HG03064 (cell line): ENCODE data around the gene ST6GALNAC4.
A peak's percentile ranks its signal among the peaks of the same experiment; 100 is the strongest.

Experiments used
- ATAC-seq: cut with Tn5 transposase; IDR thresholded peaks from one replicate; pipeline ENCODE4 v1.9.1; 2021; ENCODE audit warnings: low read depth; ENCODE audit not compliant: unreplicated experiment

Gene ST6GALNAC4, protein sequence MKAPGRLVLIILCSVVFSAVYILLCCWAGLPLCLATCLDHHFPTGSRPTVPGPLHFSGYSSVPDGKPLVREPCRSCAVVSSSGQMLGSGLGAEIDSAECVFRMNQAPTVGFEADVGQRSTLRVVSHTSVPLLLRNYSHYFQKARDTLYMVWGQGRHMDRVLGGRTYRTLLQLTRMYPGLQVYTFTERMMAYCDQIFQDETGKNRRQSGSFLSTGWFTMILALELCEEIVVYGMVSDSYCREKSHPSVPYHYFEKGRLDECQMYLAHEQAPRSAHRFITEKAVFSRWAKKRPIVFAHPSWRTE

DNA sequence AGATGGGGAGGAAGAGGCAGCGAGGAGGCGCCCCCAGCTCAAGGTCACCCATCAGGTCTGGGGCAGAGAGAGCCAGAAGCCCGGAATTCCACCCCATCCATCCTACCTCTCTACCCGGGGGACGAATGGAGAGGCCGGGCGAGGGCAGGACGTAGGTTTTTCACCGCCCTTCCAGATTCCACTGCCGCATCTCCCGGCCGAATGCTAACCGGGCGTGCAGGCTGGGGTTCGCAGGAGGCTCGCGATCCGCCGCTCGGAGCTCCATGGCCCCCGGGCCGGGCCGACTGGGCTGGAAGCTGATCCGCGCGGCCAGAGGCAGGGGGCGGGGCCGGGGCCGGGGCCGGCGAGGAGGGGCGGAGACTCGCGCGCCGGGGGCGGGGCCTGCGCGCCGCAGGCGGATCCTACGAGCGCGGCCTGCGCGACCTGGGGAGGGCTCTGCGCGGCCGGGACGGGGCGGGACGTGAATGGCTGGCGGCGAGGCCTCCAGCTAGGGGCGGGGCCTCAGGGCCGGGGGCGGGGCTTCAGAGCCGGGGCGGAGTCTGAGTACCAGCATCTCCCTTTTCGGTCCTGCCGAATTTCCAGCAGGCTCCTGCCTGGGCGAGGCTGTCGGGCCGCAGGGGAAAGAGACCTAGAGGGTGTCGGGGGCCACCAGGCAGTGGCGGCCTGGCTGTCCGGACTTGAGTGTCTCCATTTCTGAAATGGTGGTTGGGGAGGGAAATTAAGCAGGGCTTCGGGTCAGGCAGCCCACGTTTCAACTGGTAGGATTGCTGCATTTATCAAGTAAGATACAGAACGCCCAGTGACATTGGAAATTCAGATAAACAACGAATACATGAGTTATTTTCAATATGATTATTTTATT is at the start of gene ST6GALNAC4:
ST6GALNAC4 (minus strand) TSS at position 322 of the 862 bp plus-strand sequence. CDS start 622 bp downstream, outside the sequence.
- peak; percentile 68 for ATAC-seq

DNA sequence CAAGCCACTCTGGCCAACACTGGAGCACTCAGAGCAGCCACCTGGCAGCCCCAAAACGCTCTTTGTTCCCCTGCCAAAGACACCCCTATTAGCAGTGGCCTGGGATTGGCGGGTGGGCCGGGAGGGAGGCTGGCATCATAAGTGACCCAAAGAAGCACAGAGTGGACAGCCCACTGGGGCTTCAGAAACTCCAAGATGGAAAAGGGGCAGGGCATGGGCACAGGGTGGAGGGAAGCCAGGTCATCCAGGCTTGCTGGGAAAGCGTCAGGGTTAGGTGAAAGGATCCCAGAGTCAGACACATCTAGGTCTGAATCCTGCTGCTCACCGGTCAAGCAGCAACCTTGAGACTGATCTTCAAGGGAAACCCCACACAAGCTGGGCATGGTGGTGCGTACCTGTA is 49.1 kb upstream of the ST6GALNAC4 start:
- no peak for ATAC-seq

DNA sequence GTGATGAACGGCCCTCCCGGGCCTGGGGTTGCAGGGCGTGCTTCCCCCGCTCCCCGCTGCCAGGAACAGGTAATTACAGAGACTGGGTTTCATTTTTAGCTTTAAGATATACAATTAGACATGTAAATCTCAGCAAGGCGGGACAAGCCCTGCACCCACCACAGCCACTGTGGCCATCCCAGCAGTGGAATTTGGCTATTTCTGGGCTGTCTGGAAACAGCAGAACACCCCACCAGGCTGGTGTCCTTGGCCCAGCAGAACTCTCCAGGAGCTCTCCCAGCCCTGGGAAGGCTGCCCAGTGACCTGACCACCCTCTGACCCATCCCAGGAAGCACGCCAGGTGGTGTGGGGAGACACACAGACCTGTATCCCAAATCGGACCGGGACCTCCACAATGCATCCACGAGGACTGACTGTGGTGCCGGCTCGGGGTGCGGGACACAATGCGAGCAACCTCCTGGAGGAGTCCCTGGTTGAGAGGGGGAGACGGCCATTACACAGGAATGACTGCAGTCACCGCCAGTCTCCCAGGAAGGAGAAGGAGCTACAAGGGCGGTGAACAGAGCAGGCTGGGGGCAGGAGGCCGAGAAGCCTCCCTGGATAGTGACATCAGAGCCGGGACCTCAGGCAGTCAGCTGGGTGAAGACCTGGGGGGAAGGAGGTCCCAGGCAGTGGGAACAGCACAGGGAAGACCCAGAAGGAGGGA is 46.7 kb upstream of the ST6GALNAC4 start:
- no peak for ATAC-seq

DNA sequence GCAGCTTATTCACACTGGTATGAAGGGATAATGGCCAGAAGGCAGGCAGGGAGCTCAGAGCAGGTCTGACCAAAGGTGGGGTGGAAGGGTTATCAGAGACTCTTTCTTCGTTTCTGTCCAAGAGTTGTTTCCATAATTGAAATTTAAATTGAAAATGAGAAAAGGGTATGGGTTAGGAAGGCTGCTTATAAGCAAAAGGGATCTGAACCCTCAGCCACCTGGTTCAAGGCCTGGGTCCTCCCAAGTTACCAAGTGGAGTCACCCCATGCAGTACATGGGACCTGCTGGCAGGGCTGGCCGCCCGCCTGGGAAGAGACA is 46.2 kb upstream of the ST6GALNAC4 start:
- no peak for ATAC-seq

DNA sequence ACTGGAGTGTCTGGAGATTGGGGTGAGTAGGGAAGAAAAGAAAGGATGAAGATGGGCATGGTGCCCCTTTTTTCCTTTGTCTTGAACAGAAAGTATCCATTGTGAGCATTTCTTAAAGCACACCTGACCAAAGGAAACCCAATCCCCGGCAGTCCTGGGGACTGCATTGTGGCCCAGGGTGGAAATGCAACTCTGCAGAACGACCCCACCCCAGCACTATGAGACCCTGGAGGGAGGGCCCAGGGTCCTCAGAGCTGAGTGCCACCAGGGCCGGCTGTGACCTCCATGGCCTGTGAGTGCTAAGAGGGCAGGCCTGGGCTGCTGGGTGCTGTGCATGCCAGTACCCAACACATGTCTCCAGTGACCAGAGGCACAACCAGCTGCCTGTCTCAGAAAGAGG is 45.4 kb upstream of the ST6GALNAC4 start:
- ATAC-seq = no peak

DNA sequence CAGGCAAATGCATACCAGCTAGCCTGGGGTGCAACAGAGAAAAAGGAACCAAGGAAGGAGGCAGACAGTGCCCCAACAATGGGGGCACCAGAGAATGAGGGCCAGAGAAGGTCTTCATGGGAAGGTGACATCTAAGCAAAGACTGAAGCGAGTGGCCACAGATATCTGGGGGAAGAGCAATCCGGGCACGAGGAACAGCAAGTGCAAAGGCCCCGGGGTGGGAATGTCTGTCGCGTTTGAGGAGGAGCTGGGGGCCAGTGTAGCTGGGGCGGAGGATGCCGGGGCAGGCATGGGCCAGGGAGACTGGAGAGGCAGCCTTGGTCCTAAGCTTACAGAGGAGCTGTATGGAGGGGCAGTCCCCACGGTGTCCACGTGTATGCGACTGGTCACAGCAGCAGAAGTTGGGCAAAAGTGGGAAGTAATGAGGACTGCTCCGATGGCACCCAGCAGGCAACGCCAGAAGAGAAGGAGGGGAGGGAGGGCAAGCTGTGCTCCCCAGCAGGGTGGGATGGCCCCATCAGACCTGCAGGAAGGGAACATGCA is 44.8 kb upstream of the ST6GALNAC4 start:
- no peak for ATAC-seq

DNA sequence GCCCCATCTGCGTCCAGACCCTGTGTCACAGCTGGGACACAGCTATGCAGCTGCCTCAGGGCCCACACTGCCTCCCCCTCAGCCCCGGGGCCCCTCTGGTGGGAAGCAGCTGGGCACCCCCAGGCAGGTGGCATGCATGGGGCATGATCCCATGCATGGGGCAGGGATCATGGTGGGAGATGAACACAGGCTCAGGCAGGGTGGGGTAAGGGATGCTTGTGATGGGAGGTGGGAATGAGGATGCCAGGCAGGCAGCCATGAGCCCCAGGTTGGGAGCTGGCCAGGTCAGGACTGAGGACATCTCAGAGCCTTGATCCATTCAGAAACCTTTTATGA is 44.3 kb upstream of the ST6GALNAC4 start:
- no peak for ATAC-seq

DNA sequence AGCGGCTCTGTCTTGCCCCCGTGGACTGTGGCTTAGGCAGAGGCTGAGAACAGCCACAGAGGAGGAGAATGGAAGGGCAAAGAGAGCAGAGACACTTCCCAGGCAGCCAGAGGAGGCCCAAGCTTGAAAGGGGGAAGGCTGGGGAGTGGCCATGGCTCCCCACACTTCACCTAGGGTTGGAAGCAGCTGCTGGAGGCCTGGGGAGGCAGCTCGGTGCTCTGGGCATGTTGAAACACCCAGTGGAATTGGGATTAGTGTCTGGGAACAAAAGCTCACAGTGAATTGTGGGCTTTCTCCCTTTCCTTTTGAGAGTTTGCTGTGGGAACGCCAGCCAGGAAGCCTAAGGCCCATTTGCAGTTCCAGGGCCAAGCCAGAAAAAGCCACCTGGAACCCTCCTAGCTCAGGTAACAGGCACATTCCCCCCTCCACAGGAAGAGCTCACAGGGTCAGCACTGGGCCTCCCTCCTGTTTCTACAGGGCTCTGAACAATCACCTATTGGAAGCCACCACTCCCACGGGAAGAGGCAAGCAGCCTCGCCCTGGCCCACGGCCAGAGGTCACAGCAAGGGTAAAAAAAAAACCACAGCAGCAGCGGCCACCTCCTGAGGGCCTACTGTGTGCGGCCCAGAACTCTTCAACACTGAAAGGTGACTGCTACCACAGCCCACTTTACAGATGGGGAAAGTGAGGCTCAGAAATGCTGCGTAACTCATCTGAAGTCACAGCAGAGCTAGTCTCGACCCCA is 43.7 kb upstream of the ST6GALNAC4 start:
- ATAC-seq = no peak

DNA sequence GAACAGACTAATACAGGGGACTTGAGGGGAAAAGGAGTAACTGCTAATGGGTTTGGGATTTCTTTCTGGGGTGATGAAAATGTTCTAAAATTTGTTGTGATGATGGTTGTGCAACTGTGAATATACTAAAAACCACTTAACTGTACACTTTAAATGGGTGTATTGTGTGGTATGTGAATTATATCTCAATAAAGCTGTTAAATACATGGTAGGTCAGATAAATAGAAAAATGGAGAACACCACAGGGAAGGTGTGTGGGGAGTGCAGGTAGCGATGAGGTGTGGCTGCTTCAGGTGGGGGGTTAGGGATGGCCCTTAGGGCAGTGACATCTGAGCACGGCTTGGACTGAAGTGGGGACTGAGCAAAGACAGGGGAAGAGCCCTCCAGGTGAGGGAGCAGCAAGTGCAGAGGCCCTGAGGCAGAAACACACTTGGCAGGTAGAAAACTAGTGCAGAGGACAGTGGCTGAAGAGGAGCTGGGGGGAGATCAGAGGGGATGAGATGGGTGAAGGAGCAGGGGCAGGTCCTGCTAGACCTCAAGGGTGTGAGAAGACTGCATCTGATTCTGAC is 43.1 kb upstream of the ST6GALNAC4 start:
- no peak for ATAC-seq

DNA sequence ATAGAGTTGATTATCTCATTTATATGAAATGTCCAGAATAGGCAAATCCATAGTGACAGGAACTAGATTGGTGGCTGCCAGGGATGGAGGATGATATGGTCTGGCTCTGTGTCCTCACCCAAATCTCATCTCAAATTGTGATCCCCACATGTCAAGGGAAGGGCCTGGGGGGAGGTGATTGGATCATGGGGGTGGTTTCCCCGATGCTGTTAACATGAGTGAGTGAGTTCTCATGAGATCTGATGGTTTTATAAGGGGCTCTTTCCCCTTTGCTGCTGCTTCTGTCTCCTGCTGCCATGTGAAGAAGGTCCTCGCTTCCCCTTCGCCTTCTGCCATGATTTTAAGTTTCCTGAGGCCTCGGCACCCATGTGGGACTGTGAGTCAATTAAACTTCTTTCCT is 42.6 kb upstream of the ST6GALNAC4 start:
- ATAC-seq = no peak

DNA sequence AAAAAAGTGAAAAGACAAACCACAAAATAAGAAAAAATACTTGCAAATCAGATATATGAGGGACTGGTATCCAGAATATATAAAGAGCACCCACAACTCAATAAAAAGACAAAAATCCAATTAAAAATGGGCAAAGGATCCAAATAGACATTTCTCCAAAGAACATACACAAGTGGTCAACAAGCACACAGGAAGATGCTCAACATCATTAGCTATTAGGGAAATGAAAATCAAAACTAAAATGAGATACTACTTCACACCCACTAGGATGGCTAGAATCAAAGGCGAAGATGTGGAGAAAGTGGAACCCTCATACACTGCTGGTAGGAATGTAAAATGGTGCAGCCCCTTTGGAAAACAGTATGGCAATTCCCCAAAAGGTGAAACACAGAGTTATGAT is 41.9 kb upstream of the ST6GALNAC4 start:
- ATAC-seq = no peak

DNA sequence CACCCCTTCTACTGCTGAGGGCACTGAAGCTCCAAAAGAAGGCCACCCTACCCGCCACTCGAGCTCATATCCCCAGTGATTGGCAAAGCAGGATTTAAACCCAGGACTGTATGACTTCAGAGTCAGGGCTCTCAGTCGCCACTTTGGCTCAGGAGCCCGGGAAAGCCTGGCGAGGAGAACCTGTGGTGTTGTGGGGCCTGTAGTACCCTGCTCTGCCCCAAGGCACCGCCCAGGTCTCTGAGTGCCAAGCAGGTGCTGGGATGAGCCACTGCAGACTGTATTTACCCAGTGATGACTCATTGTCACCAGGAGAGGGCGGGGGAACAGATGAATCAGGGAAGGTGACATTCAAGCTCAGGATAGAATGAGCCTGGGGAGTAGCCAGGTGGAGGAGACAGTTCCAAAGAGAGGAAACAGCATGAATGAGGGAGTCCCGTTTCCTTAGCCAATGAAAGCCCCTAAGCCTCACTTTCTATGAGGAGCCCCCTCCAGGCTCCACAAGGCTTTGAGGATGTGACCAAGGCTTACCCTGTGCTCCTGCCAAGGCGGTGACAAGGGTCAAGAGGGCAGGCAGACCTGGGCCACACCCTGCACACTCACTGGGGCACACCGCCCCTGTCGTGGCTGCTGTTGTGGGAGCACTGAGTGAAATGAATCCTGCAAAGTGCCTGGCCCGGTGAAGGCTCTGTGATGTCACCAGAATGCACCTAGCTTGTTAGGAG is 38.6 kb upstream of the ST6GALNAC4 start:
- no peak for ATAC-seq

DNA sequence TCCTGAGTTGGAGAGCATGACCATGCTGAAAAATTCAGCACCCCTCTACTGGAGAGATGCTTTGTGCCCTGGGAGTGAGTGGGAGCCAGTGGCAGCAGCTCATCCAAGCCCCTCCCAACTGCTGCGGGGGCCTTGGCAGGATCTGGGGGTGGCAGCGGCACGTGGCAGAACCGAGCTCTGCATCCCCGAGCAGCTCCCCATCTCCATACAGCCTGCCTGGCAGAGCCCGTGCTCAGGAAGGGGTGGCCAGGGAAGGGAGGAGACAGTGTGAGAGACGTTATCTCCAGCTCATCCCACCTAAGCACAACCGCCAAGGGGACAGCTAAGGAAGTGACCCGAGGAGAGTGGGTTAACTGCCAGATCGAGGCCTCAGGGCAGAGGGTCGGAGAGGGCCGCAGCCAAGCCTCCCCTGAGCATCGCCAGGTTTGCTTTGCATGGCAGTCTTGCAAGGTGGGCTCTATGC is 38.0 kb upstream of the ST6GALNAC4 start:
- no peak for ATAC-seq

DNA sequence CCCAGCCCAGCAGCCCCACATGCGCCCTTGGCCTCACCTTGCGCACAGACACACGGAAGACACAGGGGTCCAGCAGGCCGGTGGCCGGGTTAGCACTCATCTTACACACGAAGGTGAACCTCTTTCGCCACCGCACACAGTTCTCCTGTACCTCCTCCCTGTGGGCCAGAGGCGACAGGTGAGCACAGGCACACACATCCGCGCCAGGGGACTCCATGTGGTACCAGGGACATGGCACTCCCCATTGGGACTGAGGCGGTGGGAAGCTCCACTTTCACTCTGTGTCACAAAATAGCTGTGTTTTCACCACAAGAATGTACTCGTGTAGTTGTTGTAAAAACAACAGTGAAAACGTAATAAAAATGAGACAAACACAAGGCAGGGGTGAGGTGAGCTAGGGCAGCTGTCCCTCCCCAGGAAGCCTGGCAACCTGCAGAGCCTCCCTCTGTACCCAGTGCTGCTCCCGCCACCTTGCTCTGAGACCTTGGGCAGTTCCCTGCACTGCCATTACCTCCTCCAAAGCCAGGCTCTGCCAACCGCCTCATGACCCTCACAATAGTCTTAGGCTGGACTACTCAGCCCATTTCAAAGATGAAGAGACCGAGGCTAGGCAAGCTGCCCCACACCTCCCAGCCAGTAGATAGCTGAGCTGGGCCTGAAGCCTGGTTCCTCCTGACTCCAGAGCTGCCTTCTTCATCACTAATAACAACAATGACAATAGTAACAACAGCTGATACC is 37.1 kb upstream of the ST6GALNAC4 start:
- ATAC-seq = no peak

DNA sequence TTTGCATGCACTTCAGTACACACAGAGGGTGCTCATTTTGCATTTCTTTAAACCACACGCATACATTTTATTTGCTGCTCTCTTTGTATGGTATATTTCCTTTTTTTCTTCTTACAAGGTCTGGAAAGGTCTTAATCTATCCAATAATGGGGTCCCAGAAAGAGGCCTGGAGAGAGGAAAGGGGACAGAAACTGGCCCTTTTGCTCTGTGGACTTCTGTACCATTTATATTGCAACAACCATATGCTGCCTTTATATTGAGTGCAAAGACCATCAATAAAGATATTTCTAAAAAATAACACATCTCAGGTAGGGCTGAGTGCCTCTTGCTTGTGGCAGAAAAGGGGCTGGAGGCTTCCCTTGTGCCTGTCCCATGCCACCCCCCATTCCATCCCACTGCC is 36.3 kb upstream of the ST6GALNAC4 start:
- ATAC-seq = no peak

DNA sequence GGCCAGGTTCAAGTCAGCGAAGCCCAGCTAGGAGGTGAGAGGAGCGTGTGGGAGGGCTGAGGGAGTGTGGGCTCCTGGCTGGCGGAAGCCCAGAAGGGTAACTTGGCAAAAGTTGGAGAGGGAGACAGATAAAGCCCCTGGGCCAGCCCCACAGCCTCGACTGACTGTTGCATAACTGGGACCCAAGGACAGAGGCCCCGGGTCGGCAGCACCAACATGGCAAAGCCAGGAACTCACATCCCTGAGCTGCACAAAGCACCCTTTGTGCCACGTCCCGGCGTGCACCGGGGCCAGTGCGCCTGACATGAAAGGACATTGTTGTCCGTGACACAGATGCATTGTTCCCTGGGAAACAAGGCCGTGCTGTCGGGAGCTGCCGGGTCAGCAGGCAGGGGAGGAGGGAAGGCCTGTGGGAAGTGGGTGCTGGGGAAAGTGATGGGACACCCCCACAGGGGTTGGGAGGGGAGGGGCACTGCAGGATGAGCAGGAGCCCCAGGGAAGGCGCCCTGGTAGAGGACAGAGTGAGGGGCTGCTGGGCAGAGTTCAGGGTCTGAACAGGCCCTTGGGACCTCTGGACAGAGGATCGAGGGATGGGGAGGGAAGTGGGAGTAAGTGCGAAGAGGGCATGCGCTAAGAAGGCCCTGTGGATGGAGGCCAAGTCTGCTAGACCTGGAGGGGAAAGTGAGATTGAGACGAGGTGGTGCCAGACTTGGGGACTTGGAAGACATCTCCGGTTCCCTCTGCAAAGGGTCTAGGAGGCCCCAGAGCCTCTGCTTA is 33.9 kb upstream of the ST6GALNAC4 start:
- no peak for ATAC-seq

DNA sequence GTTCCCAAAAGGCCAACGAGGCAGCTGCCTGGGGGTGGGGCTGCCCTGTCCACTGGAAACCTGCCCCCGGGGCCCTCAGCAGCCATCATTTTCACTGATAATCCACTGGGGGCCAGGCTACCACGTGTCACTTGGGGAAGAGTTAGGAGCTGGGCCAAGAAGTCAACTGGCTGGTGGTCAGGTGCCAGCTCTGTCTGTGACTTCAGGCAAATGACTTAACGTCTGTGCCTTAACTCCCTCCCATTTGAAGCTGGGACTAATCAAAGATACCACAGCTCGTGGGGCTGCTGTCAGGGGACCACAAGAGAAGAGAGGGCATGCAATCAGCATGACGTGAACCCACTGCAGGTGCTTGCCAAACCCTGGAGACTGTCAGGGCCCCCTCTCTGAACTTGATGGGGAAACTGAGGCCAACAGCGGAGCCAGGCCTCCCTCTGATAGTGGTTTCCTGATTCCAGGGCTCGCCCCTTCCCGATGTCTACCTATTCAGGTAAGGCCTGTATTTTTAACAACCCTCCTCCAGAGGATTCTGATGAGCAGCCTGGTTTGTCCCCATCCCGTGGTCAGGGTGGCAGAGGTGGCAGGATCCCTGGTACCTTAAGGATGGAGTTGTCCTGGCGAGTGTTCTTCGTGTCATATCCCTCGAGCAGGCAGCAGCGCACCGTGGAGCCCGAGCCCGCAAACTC is 33.1 kb upstream of the ST6GALNAC4 start:
- no peak for ATAC-seq
